SK-N-SH (cell line): ENCODE measurements around the gene PPP1R9B. TPM values are rescaled to one million over a fixed set of nuclear protein-coding genes. Genes with fewer than 3 reads are reported as not detected.

Experiments used
- CTCF ChIA-PET: fragments of 300-600, 350-600 bp; formaldehyde crosslinking; extraction: SDS; loops from one replicate; lab custom pipeline; 2021; lab: Yijun Ruan, JAX
- POLR2A ChIA-PET: fragments of 350-600 bp; sonication (Branson Sonifier 250); formaldehyde crosslinking; extraction: SDS; loops from one replicate; lab custom pipeline; 2020; ENCODE audit warnings: antibody characterized with exemption, inconsistent platforms; lab: Yijun Ruan, JAX
- DNase-seq: peaks from one replicate; pipeline ENCODE4 v3.0.0; 2012
- H2AFZ ChIP-seq: fragments of 200-600 bp; sonication (generic); 2 replicates; pipeline ENCODE4 v1.8.1; 2016; ENCODE audit warnings: antibody characterized with exemption, mild to moderate bottlenecking, low read depth
- H3F3A ChIP-seq: fragments of 200-600 bp; sonication (generic); replicated peaks from 2 replicates; pipeline ENCODE3; 2016; ENCODE audit warnings: antibody characterized with exemption, mild to moderate bottlenecking; ENCODE audit not compliant: insufficient read depth
- H3K27ac ChIP-seq, 2 experiments: fragments of 200-500 bp in 1 of 2; fragments of 200-600 bp in 1 of 2; sonication (Bioruptor generic) in 1 of 2; sonication (generic), shearing (Covaris generic) in 1 of 2; 2 replicates each; pipeline versions ENCODE4 v1.5.1 to v1.6.1; 2014 to 2016; ENCODE audit warnings: low read depth in 2 of 2, inconsistent platforms in 1 of 2, low read length in 1 of 2, mild to moderate bottlenecking in 1 of 2, mixed read lengths in 1 of 2
- H3K27me3 ChIP-seq: fragments of 200-600 bp; sonication (generic), shearing (Covaris generic); 2 replicates; pipeline ENCODE4 v1.6.1; 2016; ENCODE audit warnings: mixed run types; ENCODE audit not compliant: insufficient read depth
- H3K36me3 ChIP-seq, 2 experiments: fragments of 200-500 bp in 1 of 2; fragments of 200-600 bp in 1 of 2; sonication (Bioruptor generic) in 1 of 2; sonication (generic) in 1 of 2; replicated peaks in 1 of 2; 2 replicates each; pipeline versions ENCODE3 to v1.5.1; 2014 to 2016; ENCODE audit warnings: low read length in 1 of 2, mild to moderate bottlenecking in 1 of 2; ENCODE audit not compliant: insufficient read depth in 2 of 2, control insufficient read depth in 1 of 2
- H3K4me1 ChIP-seq, 2 experiments: fragments of 200-500 bp in 1 of 2; fragments of 200-600 bp in 1 of 2; sonication (Bioruptor generic) in 1 of 2; sonication (generic), shearing (Covaris generic) in 1 of 2; 2 replicates each; pipeline versions ENCODE4 v1.5.1 to v1.6.1; 2014 to 2016; ENCODE audit warnings: low read depth in 1 of 2, low read length in 1 of 2, mixed run types in 1 of 2; ENCODE audit not compliant: insufficient read depth in 2 of 2, control insufficient read depth in 1 of 2
- H3K4me2 ChIP-seq: fragments of 200-600 bp; sonication (generic), shearing (Covaris generic); 2 replicates; pipeline ENCODE4 v1.6.1; 2017; ENCODE audit warnings: mixed run types
- H3K4me3 ChIP-seq, 2 experiments: fragments of 200-500 bp in 1 of 2; fragments of 200-600 bp in 1 of 2; sonication (Bioruptor generic) in 1 of 2; sonication (generic), shearing (Covaris generic) in 1 of 2; 2 replicates each; pipeline versions ENCODE4 v1.5.1 to v1.8.1; 2014 to 2016; ENCODE audit warnings: low read depth in 2 of 2, inconsistent platforms in 1 of 2, low read length in 1 of 2, mild to moderate bottlenecking in 1 of 2, mixed read lengths in 1 of 2, moderate library complexity in 1 of 2
- H3K79me2 ChIP-seq: fragments of 200-600 bp; sonication (generic); 2 replicates; pipeline ENCODE4 v1.8.1; 2017; ENCODE audit warnings: mild to moderate bottlenecking; ENCODE audit not compliant: insufficient read depth
- H3K9ac ChIP-seq: fragments of 200-600 bp; sonication (generic); 2 replicates; pipeline ENCODE4 v1.6.1; 2017; ENCODE audit warnings: mixed run types
- H3K9me2 ChIP-seq: fragments of 200-600 bp; sonication (generic); 2 replicates; pipeline ENCODE4 v1.6.1; 2017; ENCODE audit warnings: mixed run types
- H3K9me3 ChIP-seq: fragments of 200-600 bp; sonication (generic); 2 replicates; pipeline ENCODE4 v1.6.1; 2017; ENCODE audit warnings: mixed run types, mild to moderate bottlenecking, moderate library complexity
- H4K20me1 ChIP-seq: fragments of 200-600 bp; sonication (generic); 2 replicates; pipeline ENCODE4 v1.6.1; 2017; ENCODE audit warnings: mild to moderate bottlenecking, mixed run types; ENCODE audit not compliant: insufficient read depth
- CHD2 ChIP-seq: fragments of 150-350 bp; IDR thresholded peaks from 2 replicates; pipeline ENCODE4 v1.6.1; 2018; ENCODE audit warnings: low read length; ENCODE audit not compliant: partially characterized antibody
- EP300 ChIP-seq, 2 experiments: IDR thresholded peaks; 2 replicates each; pipeline versions ENCODE4 v1.4.0 to v1.6.1; 2012; ENCODE audit warnings: borderline replicate concordance in 1 of 2, low read depth in 1 of 2, low read length in 1 of 2
- FOSL2 ChIP-seq: IDR thresholded peaks from 2 replicates; pipeline ENCODE4 v1.4.0; 2012; ENCODE audit warnings: low read depth, mild to moderate bottlenecking, moderate library complexity, borderline replicate concordance
- FOXM1 ChIP-seq: IDR thresholded peaks from 2 replicates; pipeline ENCODE4 v1.4.0; 2012; ENCODE audit warnings: low read depth, mild to moderate bottlenecking
- GATA2 ChIP-seq: sonication (generic); formaldehyde crosslinking; IDR thresholded peaks from 2 replicates; pipeline ENCODE4 v1.5.0; 2020; ENCODE audit warnings: mild to moderate bottlenecking, missing genetic modification reagents
- IRF3 ChIP-seq: fragments of 150-350 bp; IDR thresholded peaks from 2 replicates; pipeline ENCODE4 v1.6.1; 2016; ENCODE audit warnings: mild to moderate bottlenecking, low read depth, low read length
- JUND ChIP-seq: IDR thresholded peaks from 2 replicates; pipeline ENCODE4 v1.4.0; 2012
- MEF2A ChIP-seq: IDR thresholded peaks from 2 replicates; pipeline ENCODE4 v1.4.0; 2012; ENCODE audit warnings: low read depth, borderline replicate concordance
- MXI1 ChIP-seq: IDR thresholded peaks from 2 replicates; pipeline ENCODE4 v1.6.1; 2012; ENCODE audit warnings: mild to moderate bottlenecking, low read depth, low read length, improper control_type of control experiment
- NFIC ChIP-seq: IDR thresholded peaks from 2 replicates; pipeline ENCODE4 v1.4.0; 2012; ENCODE audit warnings: borderline replicate concordance
- PBX3 ChIP-seq: IDR thresholded peaks from 2 replicates; pipeline ENCODE4; 2012
- POLR2AphosphoS5 ChIP-seq: IDR thresholded peaks from 2 replicates; pipeline ENCODE4 v1.6.1; 2012; ENCODE audit warnings: low read depth, low read length
- RAD21 ChIP-seq: IDR thresholded peaks from 2 replicates; pipeline ENCODE4 v1.6.1; 2012; ENCODE audit warnings: mild to moderate bottlenecking, low read length
- RCOR1 ChIP-seq: fragments of 150-350 bp; IDR thresholded peaks from 2 replicates; pipeline ENCODE4 v1.6.1; 2017; ENCODE audit warnings: antibody characterized with exemption, low read length
- RFX5 ChIP-seq: IDR thresholded peaks from 2 replicates; pipeline ENCODE4 v1.6.1; 2012; ENCODE audit warnings: mild to moderate bottlenecking, improper control_type of control experiment, low read length
- RXRA ChIP-seq: IDR thresholded peaks from 2 replicates; pipeline ENCODE4 v1.4.0; 2012; ENCODE audit warnings: low read depth, mild to moderate bottlenecking, borderline replicate concordance
- SIN3A ChIP-seq: IDR thresholded peaks from 2 replicates; pipeline ENCODE4 v1.6.1; 2012; ENCODE audit warnings: low read depth, mild to moderate bottlenecking, low read length, moderate library complexity, borderline replicate concordance
- SMC3 ChIP-seq: IDR thresholded peaks from 2 replicates; pipeline ENCODE4 v1.6.1; 2012; ENCODE audit warnings: low read depth, low read length, improper control_type of control experiment
- TCF12 ChIP-seq: IDR thresholded peaks from 2 replicates; pipeline ENCODE4 v1.4.0; 2012
- USF1 ChIP-seq: IDR thresholded peaks from 2 replicates; pipeline ENCODE4 v1.4.0; 2012; ENCODE audit warnings: low read depth, borderline replicate concordance
- WGBS: methylation state at CpG from one replicate; pipeline ENCODE4 v1.1.6; 2017; ENCODE audit warnings: low lambda C conversion rate; 5-methylcytosine and 5-hydroxymethylcytosine counted together
- polyA plus RNA-seq, 3 experiments: library from polyadenylated mRNA; depleted of rRNA; stranded (reverse); fragments of >200 nt; gene quantifications; 2 replicates each; pipeline ENCODE4 v1.2.3, GENCODE V29; 2012

Gene PPP1R9B
- polyA plus RNA-seq, 1 of the 3 experiments (the other 2 are of a cell fraction) = 35.2 TPM

GRCh38 chr17:50153650-50154575, 3.4 kb upstream of the PPP1R9B start:
- Histone ChIP-seq H4K20me1 (peaks cover 5% of the 10 kb centered on the region; the same call in 1 of the 2 replicates), H3F3A (peaks cover 19% of the 10 kb centered on the region), H3K9ac (no peak overlapping the region), H3K9me2 (no peaks in the 10 kb centered on the region), H3K4me3 (no peak overlapping the region), H3K36me3 (no peaks in the 10 kb centered on the region), H2AFZ (no peak overlapping the region), H3K27ac (peak overlapping the region in 1 of 2 experiments; percentile 63; a peak in 2 of 4 replicates), H3K79me2 (peaks cover 19% of the 10 kb centered on the region), H3K4me1 (peaks cover 23 to 36% of the 10 kb centered on the region in 2 experiments; a peak in 3 of 4 replicates), H3K27me3 (no peaks in the 10 kb centered on the region), H3K4me2 (no peak overlapping the region; the same call in 1 of the 2 replicates), H3K9me3 (no peaks in the 10 kb centered on the region)
- TF ChIP-seq NFIC (peak; percentile 4; the same call in 1 of the 2 replicates), MXI1 (no peak), TCF12 (0 out of 2 replicates have a peak, but pooled peaks have one; percentile 9), PBX3 (0 out of 2 replicates have a peak, but pooled peaks have one; percentile 8)
- ChIA-PET CTCF (interaction anchor here (1.3 to 12.8 kb wide), 10 partner anchors 7 to 66 kb away, joined by 4 to 169 read pairs (median 12); partner anchors contain the start of genes COL1A1 and SGCA), POLR2A (no interaction called here)
- 75% methylated on average over 16 of the region's 16 CpGs for WGBS
- DNase-seq = no peak

- H3K9ac ChIP-seq = no peak overlapping the region
- H2AFZ ChIP-seq = no peak overlapping the region
Measured at GRCh38 chr17:50152736-50153135, 2.3 kb upstream of the PPP1R9B start.

More at GRCh38 chr17:50152736-50153135, 2.3 kb upstream of the PPP1R9B start:
- peaks cover 30% of the 10 kb centered on the region for H3K79me2 ChIP-seq
- H3K4me3 ChIP-seq = peak overlapping the region in 1 of 2 experiments; percentile 66; a peak in 2 of 4 replicates
- no peaks in the 10 kb centered on the region for H3K27me3 ChIP-seq
- DNase-seq = no peak
- peak overlapping the region; percentile 97 for H3K4me2 ChIP-seq
- peaks cover 0 to under 1% of the 10 kb centered on the region in 2 experiments for H3K36me3 ChIP-seq
- H3K27ac ChIP-seq = peak overlapping the region; percentile 74 to 98; a peak in 3 of 4 replicates
- 87% methylated on average over 5 of the region's 7 CpGs for WGBS
- H3F3A ChIP-seq = peaks cover 19% of the 10 kb centered on the region
- POLR2A ChIA-PET = interaction anchor here (1.2 to 2.5 kb wide), 5 partner anchors 9 to 58 kb away, joined by 3 to 30 read pairs (median 7); partner anchors contain the start of gene PDK2
- peaks cover 25 to 46% of the 10 kb centered on the region in 2 experiments; a peak in 3 of 4 replicates for H3K4me1 ChIP-seq
- TF ChIP-seq NFIC (no peak), FOSL2 (no peak), RXRA (no peak), SIN3A (no peak), USF1 (no peak), CHD2 (no peak), MEF2A (no peak), RAD21 (no peak), RCOR1 (no peak), PBX3 (no peak), GATA2 (CRISPR knock-in tag) (no peak), FOXM1 (no peak), RFX5 (no peak), POLR2AphosphoS5 (no peak), SMC3 (no peak), IRF3 (no peak), JUND (no peak), EP300 (IDR thresholded peaks at IDR 0.05; ENCODE audit: borderline replicate concordance in 1 of 2, low read depth in 1 of 2, low read length in 1 of 2) (no peak)
- TF ChIP-seq, all 33 proteins: peak for 0
- Histone ChIP-seq H3K9me2 (no peaks in the 10 kb centered on the region), H4K20me1 (peaks cover 16% of the 10 kb centered on the region), H3K9me3 (no peaks in the 10 kb centered on the region)
- CTCF ChIA-PET = interaction anchor here (0.7 to 12.8 kb wide), 22 partner anchors 9 to 157 kb away, joined by 3 to 169 read pairs (median 7); partner anchors contain the start of genes COL1A1, PDK2, SAMD14 and SGCA
